ENCODE measurements around the gene CHMP1A.

GRCh38 chr16:89686520-89687091 lies 29.1 kb upstream of the CHMP1A start, which contains the start of gene CDK10:
- TF ChIP-seq CTCF (IDR thresholded peaks at IDR 0.05 in 2 of 3, conservative IDR thresholded peaks at IDR 0.05 in 1 of 3; ENCODE audit: borderline replicate concordance in 1 of 3, insufficient read depth in 1 of 3, low read depth in 2 of 3, low read length in 2 of 3) (no peak), RAD21 (IDR thresholded peaks at IDR 0.05; ENCODE audit: low read depth) (no peak), MAX (IDR thresholded peaks at IDR 0.05) (peak; percentile 97), POLR2A (IDR thresholded peaks at IDR 0.05; ENCODE audit: borderline replicate concordance, extremely low read depth, insufficient read depth, insufficient read length) (peak; percentile 78), POLR2AphosphoS5 (IDR thresholded peaks at IDR 0.05; ENCODE audit: low read depth, low read length) (peak; percentile 95), ZNF274 (IDR thresholded peaks at IDR 0.05; ENCODE audit: low read depth, low read length) (no peak), EZH2phosphoT487 (IDR thresholded peaks at IDR 0.05; ENCODE audit: borderline replicate concordance) (no peak), FOSL1 (IDR thresholded peaks at IDR 0.05; ENCODE audit: low read depth) (no peak), EZH2 (IDR thresholded peaks at IDR 0.05) (no peak)

Measured in HCT116 (cell line).